Panc1 (cell line): ENCODE measurements around the gene GAS7. TPM values are rescaled to one million over a fixed set of nuclear protein-coding genes. Genes with fewer than 3 reads are reported as not detected.

Source experiments
- ATAC-seq: fragments of 200-7000 bp; cut with Tn5 transposase; 2 replicates; pipeline ENCODE4 v1.9.1; 2020; ENCODE audit warnings: mild to moderate bottlenecking, moderate library complexity
- BruUV-seq: library from RNA; stranded (reverse); fragments of 400-500 nt; replicated peaks from 2 replicates; lab custom pipeline; 2021; lab: Mats Ljungman, UMichigan
- CTCF ChIA-PET: fragments of 300-600 bp; sonication (Branson Sonifier 250); formaldehyde crosslinking; loops from one replicate; lab custom pipeline; 2022; ENCODE audit warnings: antibody characterized with exemption; lab: Charles Lee
- POLR2A ChIA-PET: fragments of 300-600 bp; sonication (Branson Sonifier 250); formaldehyde crosslinking; loops from one replicate; lab custom pipeline; 2022; ENCODE audit warnings: antibody characterized with exemption; lab: Charles Lee
- DNase-seq: peaks from one replicate; pipeline ENCODE4 v3.0.0-alpha.2; 2010; ENCODE audit warnings: low read depth, low spot score
- H3K27ac ChIP-seq: 2 replicates; pipeline ENCODE4 v1.5.1; 2011; ENCODE audit warnings: mild to moderate bottlenecking, low read length, inconsistent platforms
- H3K27me3 ChIP-seq: fragments of 200-500 bp; sonication (Bioruptor generic); 2 replicates; pipeline ENCODE4 v1.6.0; 2014; ENCODE audit warnings: low read length, inconsistent platforms; ENCODE audit not compliant: control insufficient read depth, insufficient read depth
- H3K36me3 ChIP-seq: fragments of 200-500 bp; sonication (Bioruptor generic); 2 replicates; pipeline ENCODE4 v1.5.1; 2014; ENCODE audit warnings: inconsistent platforms, mild to moderate bottlenecking, low read length, moderate library complexity; ENCODE audit not compliant: control insufficient read depth, insufficient read depth
- H3K4me1 ChIP-seq: 2 replicates; pipeline ENCODE4 v1.5.1; 2011; ENCODE audit warnings: inconsistent platforms, mild to moderate bottlenecking, low read length, moderate library complexity; ENCODE audit not compliant: control insufficient read depth, insufficient read depth
- H3K4me3 ChIP-seq, 2 experiments: 2 replicates each; pipeline ENCODE4 v1.5.1; 2011 to 2012; ENCODE audit warnings: low read depth in 2 of 2, low read length in 2 of 2, mild to moderate bottlenecking in 2 of 2, inconsistent platforms in 1 of 2, moderate library complexity in 1 of 2
- H3K9me3 ChIP-seq: fragments of 200-500 bp; sonication (Bioruptor generic); 2 replicates; pipeline ENCODE4 v1.5.1; 2014; ENCODE audit warnings: low read depth, mild to moderate bottlenecking, inconsistent platforms, low read length, moderate library complexity; ENCODE audit not compliant: control insufficient read depth, insufficient read depth
- CTCF ChIP-seq: fragments of 450-650 bp; IDR thresholded peaks from 2 replicates; pipeline ENCODE4 v1.5.1; 2017; ENCODE audit warnings: mild to moderate bottlenecking
- POLR2AphosphoS5 ChIP-seq: IDR thresholded peaks from 2 replicates; pipeline ENCODE4 v1.6.1; 2012; ENCODE audit warnings: mild to moderate bottlenecking, low read depth, low read length, moderate library complexity
- REST ChIP-seq, 2 experiments: IDR thresholded peaks; 2 replicates each; pipeline ENCODE4 v1.6.1; 2011 to 2012; ENCODE audit warnings: low read depth in 2 of 2, control low read depth in 1 of 2, low read length in 1 of 2, mild to moderate bottlenecking in 1 of 2, moderate library complexity in 1 of 2; ENCODE audit not compliant: insufficient read depth in 1 of 2
- SIN3A ChIP-seq: IDR thresholded peaks from 2 replicates; pipeline ENCODE4 v1.6.1; 2012; ENCODE audit warnings: low read depth, mild to moderate bottlenecking, low read length, moderate library complexity, borderline replicate concordance; ENCODE audit not compliant: insufficient read depth
- TCF7L2 ChIP-seq: IDR thresholded peaks from 2 replicates; pipeline ENCODE4 v1.6.1; 2011; ENCODE audit warnings: mild to moderate bottlenecking, low read depth, low read length, inconsistent platforms
- in situ Hi-C: cut with HindIII; loops from 2 replicates; pipeline ENCODE4 v1.10.0; 2016; ENCODE audit warnings: low sequenced_read_pairs, low pct_unique_long_range_greater_than_20kb
- intact Hi-C: fragments of 100-400 bp; cut with micrococcal nuclease; formaldehyde crosslinking; loops from one replicate; pipeline ENCODE4 v1.10.0; 2022; ENCODE audit not compliant: unreplicated experiment
- total RNA-seq: library from RNA; stranded (reverse); gene quantifications from one replicate; pipeline ENCODE4 v1.2.1, GENCODE V29; 2021; ENCODE audit not compliant: unreplicated experiment

The GAS7 gene
- total RNA-seq, 1 experiment from 2014 or later: 0.05 TPM

GRCh38 chr17:10166176-10166935 is 32.0 kb downstream of the GAS7 start:
- no peak overlapping the region for H3K27ac ChIP-seq
- ATAC-seq (no peak), DNase-seq (no peak)
- no TSS peak for BruUV-seq
- in situ Hi-C loops: no loop called here
- H3K27me3 ChIP-seq: no peaks in the 10 kb centered on the region
- H3K4me3 ChIP-seq: no peak overlapping the region
- no peaks in the 10 kb centered on the region for H3K9me3 ChIP-seq
- ChIA-PET CTCF (no interaction called here), POLR2A (no interaction called here)
- intact Hi-C loops: no loop called here
- no peaks in the 10 kb centered on the region for H3K36me3 ChIP-seq
- no peak for TF ChIP-seq REST (IDR thresholded peaks at IDR 0.05; ENCODE audit: insufficient read depth in 1 of 2, low read depth in 2 of 2, low read length in 1 of 2)
- TF ChIP-seq POLR2AphosphoS5: no peak
- no peak for TF ChIP-seq TCF7L2
- TF ChIP-seq CTCF: no peak
- no peak for TF ChIP-seq SIN3A
- no peaks in the 10 kb centered on the region for H3K4me1 ChIP-seq

- CTCF ChIA-PET: no interaction called here
Observed at GRCh38 chr17:10162096-10162495, 36.3 kb downstream of the GAS7 start.

More at GRCh38 chr17:10162096-10162495, 36.3 kb downstream of the GAS7 start:
- Histone ChIP-seq H3K4me3 (no peak overlapping the region), H3K27ac (no peak overlapping the region), H3K9me3 (no peaks in the 10 kb centered on the region), H3K27me3 (no peaks in the 10 kb centered on the region), H3K4me1 (no peaks in the 10 kb centered on the region), H3K36me3 (no peaks in the 10 kb centered on the region)
- intact Hi-C loops (no loop called here), in situ Hi-C loops (no loop called here)
- POLR2A ChIA-PET: no interaction called here
- TF ChIP-seq POLR2AphosphoS5 (no peak), SIN3A (no peak), TCF7L2 (no peak), CTCF (no peak), REST (IDR thresholded peaks at IDR 0.05; ENCODE audit: insufficient read depth in 1 of 2, low read depth in 2 of 2, low read length in 1 of 2) (no peak)
- ATAC-seq: no peak
- no peak for DNase-seq
- no TSS peak for BruUV-seq
